CD4-positive, alpha-beta T cell treated with Interleukin-15 for 1 hour (primary cell): ENCODE measurements around the gene DCTPP1.
"Not testable (repeated sequence)": the region's sequence is repeated elsewhere in the genome, so short reads cannot be mapped to it uniquely, and the experiment has no call there.

Source experiments
- DNase-seq: peaks from one replicate; pipeline ENCODE4 v3.0.0-alpha.2; 2020

DCTPP1 gene

DNA sequence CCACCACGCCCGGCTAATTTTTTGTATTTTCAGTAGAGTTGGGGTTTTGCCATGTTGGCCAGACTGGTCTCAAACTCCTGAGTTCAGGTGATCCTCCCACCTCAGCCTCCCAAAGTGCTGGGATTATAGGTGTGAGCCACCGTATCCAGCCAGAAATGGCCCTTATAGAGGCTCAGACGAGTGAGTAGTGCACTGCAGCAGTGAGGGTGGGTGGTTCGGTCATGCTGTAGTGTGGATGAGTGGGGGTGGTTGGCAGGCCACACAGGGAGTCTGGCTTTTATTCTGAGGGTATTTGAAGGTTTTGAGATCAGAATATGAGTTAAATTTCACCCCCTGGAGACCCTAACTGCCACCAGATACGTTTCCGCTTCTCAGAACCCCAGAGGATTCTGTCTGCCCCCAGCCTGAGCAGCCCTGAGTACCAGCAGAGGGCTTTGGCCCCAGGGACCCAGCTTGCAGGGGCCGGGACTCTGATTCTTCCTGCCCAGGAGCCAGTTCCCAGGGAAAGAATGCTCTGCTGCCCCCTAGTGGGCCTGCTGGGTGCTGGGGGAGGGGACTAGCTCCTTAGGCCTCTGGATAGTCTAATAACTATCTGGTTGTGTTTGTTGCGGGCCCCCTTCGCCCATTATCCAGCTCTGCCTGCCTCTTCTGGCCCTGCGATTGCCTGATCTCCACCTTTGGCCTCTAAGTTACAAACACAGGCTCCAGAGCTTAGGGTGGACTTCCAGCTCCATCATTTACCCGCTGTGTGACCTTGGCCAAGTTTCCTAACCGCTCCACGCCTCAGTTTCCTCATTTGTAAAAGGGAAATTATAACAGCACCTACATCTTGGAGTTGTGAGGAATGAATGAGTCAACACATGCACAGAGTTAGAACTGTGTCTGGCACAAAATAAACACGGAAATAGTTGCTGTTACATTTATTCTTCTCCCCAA, 20.4 kb downstream of the DCTPP1 start:
- peak; percentile 87 for DNase-seq

DNA sequence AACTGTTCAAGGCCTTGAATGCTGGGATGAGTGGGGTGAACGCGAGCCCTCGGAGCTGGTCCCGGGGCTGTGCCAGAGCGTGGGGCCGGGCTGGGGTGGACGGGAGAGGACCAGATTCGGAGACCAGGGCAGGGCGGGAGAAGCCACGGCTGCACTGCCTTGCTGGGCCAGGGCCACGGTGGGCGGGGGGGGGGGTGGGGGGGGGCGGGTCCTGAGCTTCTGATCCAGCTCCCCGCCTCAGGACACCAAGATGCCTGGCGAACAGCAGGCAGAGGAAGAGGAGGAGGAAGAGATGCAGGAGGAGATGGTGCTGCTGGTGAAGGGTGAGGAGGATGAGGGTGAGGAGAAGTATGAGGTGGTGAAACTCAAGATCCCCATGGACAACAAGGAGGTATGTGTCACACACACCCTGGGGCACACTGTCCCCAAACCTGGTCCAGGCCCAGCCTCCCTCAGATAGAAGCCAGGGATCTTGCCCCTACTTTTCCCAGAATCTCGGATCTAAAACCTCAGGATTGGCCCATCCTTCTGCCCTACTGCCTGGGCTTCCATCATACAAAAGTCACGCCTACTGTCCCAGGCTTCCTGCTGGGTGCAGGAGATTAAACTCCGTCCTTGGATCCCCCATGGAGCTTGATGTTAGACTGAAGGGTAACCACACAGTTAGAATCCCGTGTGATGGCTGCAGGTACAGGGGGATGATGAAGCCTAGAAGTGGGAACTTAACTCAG, 21.9 kb downstream of the DCTPP1 start:
- DNase-seq: no peak

DNA sequence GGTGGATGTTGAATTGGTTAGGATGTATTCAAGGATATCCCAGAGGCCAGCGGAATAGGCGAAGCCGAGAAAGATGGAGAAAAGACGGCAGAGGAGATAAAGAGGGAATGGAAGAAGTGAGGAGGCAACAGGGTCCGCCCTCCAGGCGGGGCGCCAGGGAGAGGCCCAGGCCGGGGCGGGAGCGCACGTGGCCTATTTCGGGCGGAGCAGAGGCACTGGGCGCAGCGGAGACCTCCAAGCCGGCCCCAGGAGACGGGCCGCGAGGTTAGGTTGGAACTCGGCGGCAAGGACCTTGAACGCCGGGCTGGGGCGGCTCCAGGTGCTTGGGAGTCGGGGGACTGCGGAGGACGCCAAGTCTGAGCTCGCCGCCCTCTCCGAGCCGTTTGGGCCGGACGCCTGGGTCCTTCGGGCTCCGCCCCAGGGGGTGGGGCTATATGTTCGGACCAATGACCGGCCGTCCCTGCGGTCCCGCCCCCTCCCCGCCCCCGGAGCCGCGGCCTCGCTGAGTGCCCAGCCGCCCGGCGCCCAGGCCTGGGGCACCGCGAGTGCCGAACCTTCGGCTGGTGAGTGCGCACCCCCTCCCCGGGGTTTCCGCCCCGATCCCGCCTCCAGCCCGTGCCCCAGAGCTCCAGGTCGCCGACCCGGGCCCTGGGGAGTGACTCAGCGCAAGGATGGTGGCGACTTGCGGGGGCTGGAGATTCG, 22.6 kb downstream of the DCTPP1 start, which contains the start of gene ZNF771:
Gene ZNF771 (plus strand): TSS at position 505 of the 702 bp plus-strand sequence. CDS start 448 bp downstream, outside the sequence.
- peak; percentile 86 for DNase-seq

DNA sequence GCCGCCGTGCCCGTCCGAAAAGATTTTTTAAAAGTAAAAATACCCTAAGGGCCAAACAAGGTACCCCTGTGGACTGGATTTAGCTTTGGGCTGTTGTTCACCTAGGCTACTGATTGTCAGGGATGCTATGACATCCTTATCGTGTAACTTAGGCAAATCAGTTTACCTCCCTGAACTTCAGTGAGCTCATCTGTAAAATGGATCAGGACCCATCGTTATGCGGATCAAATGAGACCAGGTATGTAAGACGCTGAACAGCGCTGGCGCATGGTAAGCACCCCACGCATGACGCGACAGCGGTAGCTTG, 23.1 kb downstream of the DCTPP1 start:
- no peak for DNase-seq

DNA sequence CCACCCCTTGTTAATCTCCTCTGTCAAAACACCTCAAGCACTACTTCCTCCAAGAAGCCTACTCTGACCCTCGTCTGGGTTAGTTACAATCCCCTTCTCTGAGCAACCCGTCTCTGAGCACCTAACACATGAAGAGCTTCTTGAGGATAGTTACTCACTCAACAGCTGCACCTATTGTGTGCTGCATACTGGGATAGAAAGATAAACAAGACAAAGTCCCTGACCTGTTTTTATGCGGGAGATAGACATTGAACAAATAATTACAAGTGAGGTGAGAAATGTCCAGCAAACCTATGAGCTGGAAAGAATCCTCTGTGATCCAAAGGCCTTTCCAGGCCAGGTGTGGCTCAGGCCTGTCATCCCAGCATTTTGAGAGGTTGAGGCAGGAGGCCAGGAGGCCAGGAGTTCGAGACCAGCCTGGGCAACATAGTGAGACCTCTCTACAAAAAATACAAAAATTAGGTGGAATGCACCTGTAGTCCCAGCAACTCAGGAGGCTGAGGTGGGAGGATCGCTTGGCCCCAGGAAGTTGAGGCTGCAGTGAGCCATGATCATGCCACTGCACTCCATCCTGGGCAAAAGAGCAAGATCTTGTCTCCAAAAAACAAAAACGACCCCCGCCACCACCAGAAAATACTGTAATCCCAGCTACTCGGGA, 27.9 kb downstream of the DCTPP1 start:
- no peak for DNase-seq

DNA sequence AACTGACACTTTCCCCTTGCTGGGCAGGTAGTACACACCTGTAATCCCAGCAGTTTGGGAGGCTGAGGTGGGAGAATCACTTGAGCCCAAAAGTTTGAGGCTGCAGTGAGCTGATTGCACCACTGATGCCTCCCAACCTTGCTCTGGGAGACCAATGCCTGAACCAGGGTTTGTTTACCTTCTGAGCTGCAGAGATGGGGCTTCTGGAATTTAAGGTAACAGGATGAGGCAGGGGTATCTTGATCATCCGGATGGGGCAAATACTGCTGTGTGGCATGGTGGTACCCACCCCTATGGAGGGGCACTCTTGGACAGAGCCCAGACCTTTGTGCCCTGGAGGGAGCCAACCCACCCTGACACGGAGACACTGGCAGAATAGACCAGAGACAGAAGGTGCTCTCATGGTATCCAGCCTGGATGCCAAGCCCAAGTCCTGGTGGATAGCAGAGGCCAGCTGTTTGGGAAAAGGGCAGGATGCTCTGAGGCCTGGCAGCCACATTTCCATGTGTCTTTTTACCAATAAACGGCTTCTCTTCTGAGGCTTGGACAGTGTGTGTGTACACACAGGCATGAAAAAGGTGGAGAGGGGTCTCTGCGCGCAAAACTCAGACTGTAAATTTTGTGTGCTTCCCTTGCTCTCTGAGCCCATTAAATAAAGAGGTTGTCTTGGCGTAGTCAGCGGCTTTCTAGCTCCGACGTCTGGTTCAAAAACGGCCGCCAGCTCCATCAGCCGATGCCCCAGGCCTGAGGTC, 30.2 kb downstream of the DCTPP1 start:
- no peak for DNase-seq

DNA sequence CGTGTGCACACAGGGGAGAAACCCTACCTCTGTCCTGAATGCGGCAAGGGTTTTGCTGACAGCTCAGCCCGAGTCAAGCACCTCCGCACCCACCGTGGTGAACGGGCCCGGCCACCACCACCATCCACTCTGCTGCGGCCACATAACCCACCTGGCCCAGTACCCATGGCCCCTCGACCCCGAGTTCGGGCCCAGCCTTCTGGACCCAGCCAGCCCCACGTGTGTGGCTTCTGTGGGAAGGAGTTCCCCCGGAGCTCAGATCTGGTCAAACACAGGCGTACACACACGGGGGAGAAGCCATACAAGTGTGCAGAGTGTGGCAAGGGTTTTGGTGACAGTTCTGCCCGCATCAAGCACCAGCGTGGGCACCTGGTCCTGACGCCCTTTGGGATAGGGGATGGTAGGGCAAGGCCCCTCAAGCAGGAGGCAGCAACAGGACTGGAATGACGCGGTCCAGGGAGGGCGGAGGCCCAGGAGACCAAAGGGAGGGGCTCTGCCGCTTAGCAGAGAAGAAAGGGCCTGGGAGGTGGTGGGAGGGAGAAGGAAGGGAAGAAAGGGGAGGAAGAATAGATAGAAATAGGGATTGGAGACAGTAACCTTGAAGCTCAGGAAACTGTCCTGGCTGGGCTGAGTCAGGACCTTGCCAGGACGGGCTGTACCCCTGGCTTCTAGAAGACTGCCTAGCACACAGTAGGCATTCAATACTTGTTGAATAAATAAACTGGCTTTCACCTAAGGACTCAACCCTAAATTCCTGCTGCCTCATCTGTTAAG, 31.0 kb downstream of the DCTPP1 start:
- DNase-seq: no peak

DNA sequence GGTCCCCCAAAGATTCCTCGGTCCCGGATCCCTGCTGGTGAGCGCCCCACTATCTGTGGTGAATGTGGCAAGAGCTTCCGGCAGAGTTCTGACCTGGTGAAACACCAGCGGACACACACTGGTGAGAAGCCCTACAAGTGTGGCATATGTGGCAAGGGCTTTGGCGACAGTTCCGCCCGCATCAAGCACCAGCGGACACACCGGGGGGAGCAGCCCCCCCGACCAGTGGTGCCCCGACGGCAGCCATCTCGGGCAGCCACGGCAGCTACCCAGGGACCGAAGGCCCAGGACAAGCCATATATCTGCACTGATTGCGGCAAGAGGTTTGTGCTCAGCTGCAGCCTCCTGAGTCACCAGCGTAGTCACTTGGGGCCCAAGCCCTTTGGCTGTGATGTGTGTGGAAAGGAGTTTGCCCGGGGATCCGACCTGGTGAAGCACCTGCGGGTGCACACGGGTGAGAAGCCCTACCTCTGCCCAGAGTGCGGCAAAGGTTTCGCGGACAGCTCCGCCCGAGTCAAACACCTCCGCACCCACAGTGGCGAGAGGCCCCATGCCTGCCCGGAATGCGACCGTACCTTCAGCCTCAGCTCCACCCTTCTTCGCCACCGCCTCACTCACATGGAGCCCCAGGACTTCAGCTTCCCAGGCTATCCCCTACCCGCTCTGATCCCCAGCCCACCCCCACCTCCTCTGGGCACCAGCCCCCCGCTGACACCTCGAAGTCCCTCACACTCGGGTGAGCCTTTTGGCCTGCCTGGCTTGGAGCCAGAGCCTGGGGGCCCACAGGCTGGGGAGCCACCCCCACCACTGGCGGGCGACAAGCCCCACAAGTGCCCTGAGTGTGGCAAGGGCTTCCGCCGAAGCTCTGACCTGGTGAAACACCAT, 31.8 kb downstream of the DCTPP1 start:
- no peak for DNase-seq

DNA sequence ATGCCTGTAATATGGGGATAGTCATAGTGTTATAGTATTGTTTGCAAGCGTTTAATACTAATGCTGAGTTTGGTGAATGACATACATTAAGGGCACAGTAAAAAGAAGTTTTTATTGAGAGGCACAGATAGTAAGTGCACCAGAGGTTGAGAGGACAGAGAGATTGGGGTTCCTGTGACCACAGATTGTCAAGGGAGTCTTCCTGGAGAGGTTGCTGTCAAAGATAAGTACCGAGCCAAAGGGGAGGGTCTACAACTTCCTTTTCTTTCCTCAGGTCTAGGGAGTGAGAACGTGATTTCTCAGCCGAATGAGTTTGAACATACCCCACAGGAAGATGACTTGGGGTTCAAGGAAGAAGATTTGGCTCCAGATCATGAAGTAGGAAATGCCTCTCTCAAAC, 32.8 kb downstream of the DCTPP1 start:
- no peak for DNase-seq

DNA sequence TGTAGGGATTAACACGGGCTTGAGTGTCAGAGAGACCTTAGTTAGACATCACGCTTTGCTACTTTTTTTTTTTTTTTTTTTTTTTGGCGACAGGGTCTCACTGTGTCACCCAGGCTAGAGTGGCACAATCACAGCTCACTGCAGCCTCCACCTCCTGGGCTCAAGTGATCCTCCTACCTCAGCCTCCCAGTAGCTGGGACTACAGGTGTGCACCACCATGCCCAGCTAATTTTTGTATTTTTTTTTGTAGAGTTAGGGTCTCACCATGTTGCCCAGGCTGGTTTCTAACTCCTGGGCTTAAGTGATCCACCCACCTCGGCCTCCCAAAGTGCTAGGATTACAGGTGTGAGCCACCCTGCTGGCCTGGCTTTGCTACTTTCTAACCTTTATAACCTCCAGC, 33.2 kb downstream of the DCTPP1 start:
- DNase-seq: not testable (repeated sequence)

DNA sequence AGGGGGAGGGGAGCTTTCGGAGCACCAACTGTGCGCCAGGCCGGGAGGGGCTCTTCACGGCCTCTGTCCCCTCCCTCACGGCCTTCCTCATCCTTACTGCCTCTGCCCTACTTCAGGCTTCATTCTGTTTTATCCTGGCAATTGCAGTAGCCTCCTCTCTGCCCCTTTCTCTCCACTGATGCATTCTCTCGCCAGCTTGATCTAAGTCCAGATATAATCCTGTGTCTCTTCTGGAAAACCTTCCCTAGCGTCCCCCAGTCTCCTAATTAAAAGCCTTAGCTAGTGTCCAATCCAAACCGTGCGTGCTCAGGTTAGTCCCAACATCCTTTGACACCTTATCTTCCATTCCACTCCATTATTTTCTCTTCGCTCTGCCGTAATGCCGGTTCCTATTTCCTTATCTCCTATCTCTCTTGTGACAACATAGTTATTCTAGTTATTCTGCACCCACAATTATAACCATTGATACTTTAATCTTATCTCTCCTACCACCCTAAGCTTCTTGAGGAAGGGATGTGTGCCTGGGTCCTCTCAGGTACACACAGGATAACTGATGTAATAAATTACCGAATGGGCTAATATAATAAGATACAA, 33.7 kb downstream of the DCTPP1 start:
- DNase-seq: no peak

DNA sequence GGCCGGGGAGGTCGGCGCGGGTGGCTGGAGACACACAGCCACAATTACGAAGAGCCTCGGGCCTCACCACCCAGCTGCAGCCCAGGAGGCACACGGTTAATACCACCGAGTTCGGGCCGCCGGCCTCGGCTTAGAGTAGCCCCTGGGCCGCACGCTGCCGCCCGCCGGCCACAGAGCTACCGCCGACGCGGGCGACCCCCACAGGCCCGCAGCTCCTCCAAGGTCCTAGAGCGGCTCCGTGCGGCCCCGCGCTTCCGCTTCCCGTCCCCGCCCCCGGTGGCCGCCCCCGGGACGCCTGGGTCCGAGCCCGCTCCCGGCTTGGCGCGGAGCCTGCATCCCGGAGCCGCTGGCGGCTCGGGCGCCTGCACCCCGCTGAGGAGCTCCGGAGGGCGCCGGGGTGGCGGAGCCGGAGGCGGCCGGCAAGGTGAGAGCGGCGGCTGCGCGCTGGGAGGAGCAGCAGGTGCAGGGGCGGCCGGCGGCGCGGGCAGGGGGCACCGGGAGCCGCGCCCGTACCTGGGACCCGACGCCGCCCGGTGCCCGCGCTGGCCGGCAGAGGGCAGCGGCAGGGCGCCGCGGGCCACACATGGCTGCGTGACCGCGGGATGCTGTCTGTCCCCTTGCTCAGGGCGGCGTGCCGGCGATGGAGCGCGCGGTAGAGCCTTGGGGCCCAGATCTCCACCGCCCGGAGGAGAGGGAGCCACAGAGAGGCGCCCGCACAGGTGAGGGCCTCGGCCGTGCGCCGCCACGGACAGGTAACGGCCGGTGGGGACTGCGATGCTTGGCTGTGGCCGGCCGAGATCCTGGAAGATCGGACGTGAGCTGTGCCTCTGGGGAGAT, 34.5 kb downstream of the DCTPP1 start, which contains the start of gene ZNF48:
Gene ZNF48 (plus strand): TSS at position 266 of the 837 bp plus-strand sequence. CDS start 375 bp downstream, at position 641.
- peak; percentile 71 for DNase-seq

DNA sequence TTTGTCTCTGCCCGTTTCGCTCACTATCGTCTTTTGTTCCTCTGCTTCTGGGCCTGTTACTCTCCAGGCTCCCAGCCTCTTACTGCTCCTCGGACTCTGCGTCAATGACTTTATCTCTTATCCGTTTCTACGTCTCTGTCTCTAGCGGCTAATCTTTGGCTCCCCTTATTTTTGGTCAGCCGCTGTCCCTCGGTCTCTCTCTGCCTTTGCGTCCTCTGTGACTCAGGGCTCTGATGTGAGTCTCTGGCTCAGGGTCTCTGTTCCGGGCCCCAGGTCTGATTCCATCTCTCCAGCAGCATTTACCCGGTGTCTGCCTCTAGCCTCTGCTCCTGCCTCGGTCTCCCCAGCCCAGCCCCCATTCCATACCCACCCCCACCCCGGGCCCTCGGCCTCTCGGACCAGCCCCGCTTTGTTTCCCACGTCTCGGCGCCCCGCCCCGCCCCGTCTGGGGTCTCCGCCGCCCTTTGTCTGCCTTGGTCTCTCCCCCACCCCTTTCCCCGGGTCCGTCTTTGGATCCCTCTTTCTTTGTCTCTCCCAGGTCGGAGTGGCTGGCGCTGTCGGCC, 35.2 kb downstream of the DCTPP1 start:
- DNase-seq: no peak

DNA sequence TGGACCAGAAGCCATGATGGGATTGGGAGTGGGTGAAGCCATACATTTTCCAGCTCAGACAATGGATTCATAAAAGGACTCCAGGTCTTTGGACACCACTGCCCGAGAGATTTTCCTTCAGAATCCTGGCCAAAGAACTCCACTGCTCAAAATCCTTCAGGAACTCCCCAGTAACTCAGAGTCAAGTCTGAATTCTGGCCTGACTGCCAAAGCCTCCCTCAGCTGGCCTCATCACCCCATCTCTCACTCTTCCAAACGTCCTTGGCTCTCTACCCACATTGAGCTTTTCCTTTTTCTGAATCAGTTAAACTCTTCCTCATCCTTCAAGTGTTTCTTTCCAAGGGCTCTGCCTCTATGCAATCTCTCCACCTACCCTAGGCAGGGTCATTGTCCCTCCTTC, 46.3 kb downstream of the DCTPP1 start:
- DNase-seq: no peak

DNA sequence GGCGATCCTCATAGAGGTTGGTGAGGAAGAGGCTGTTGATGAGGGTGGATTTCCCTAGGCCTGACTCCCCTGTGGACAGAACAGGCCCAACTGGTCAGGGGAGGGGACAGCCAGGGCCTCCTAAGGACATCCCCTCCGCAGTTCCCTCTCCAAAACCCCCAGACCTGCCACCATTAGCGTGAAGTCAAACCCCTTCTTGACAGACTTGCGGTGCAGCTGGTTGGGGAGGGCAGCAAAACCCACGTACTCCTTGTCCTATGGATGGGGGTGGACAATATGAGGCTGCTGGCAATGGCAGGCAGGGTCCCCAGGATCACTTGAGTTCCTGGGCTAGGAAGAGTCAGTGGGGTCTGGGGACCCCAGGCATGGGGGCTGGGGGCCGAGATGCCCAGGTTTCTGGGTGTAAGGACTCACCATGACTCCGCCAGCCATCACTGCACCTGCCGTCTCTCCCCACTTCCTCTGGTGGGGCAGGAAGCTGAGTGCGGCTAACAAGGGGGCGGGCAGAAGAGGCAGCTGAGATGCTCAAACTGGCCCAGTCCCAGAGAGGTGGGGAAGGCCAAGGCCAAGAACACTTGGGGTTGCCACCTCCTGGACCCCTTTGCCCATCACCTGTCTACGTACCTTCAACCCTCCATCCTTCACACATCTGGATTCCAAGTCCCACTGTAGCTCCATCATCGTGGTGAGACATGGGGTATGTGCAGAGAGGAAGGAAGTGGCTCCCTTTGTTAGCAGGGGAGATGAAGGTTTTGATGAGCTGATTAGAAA, 47.5 kb downstream of the DCTPP1 start, which contains the start of gene SEPTIN1:
Gene SEPTIN1 (minus strand): TSS at position 451 of the 771 bp plus-strand sequence. CDS start 19 bp downstream, at position 432.
- DNase-seq: peak; percentile 78

DNA sequence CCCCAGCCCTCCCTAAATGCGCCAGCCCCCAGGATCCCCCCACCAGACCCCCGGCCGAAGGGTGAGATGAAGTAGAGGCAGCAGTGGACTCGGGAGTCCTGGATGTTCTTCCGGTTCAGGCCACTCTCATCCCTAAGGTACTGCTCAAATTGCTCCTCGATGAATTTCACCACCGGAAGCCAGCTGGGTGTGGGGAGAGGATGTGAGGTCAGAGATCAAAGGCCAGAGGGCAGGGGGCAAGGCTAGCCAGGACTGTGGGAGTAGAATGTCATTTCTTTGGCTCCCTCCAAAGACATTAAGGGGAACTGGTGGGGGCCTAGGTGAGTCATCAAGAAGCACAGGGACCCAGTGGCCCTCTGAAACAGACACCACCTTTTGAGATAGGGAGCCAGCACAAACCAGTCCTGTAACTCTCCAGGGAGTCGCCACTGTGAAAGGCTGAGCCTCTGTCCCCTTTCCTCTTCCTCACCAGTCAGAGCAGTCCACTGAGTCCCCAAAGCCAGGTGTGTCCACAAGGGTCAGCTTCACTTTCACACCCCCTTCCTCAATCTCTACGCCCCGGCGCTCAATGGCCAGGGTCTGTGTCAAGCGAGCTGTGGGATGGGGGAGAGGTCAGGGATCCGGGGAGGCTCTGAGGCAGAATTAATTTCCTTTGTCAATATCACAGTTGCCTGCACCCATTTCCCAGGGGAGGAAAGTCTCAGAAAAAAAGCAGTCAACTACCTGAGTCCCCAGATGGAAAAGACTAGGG, 48.4 kb downstream of the DCTPP1 start:
- no peak for DNase-seq

DNA sequence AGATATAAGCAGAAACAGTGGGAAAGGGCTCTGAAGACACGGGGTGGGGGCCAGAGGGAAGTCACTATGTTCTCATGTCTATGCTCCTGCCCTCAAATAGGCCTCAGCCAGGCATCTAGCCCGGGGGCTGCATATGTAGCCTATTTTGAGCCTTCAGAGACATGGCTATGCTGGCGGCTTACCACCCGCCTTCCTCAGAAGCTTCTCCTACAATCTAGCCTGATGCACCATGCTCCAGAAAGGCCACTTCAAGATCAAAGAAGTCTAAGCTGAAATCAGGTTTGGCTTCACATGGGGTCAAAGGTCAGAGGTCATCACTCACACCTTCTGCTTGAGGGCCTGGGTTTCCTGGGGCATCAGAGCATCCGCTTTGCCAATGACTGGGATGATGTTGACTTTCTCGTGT, 49.0 kb downstream of the DCTPP1 start:
- DNase-seq: no peak
